ENCODE data around the gene AGAP2.

DNA sequence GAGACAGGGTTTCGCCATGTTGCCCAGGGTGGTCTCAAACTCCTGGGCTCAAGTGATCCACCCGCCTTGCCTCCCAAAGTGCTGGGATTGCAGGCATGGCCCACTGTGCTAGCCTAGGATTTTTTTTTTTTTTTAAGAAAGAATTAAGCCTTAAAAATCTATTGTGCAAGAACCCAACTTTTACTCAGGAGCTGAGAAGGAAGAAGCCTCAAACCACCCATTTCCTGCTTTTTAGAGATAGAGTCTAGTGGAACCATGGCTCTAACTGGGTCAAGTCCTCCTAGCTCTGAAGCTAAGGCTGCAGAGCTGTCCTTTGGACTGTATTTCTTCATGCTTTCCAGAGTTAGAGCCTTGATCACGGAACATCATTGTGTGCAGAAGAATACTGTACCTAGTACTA is 42.7 kb upstream of the AGAP2 start:
- TF ChIP-seq, protein P1, sequence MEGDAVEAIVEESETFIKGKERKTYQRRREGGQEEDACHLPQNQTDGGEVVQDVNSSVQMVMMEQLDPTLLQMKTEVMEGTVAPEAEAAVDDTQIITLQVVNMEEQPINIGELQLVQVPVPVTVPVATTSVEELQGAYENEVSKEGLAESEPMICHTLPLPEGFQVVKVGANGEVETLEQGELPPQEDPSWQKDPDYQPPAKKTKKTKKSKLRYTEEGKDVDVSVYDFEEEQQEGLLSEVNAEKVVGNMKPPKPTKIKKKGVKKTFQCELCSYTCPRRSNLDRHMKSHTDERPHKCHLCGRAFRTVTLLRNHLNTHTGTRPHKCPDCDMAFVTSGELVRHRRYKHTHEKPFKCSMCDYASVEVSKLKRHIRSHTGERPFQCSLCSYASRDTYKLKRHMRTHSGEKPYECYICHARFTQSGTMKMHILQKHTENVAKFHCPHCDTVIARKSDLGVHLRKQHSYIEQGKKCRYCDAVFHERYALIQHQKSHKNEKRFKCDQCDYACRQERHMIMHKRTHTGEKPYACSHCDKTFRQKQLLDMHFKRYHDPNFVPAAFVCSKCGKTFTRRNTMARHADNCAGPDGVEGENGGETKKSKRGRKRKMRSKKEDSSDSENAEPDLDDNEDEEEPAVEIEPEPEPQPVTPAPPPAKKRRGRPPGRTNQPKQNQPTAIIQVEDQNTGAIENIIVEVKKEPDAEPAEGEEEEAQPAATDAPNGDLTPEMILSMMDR (IDR thresholded peaks at IDR 0.05; ENCODE audit: control extremely low read depth in 1 of 3, insufficient read depth in 1 of 3, low read depth in 1 of 3, low read length in 3 of 3): no peak
- TF ChIP-seq CEBPB (IDR thresholded peaks at IDR 0.05; ENCODE audit: low read depth, low read length) (no peak), EZH2 (IDR thresholded peaks at IDR 0.05; ENCODE audit: low read depth, low read length, severe bottlenecking) (no peak), POLR2A (IDR thresholded peaks at IDR 0.05; ENCODE audit: control extremely low read depth in 1 of 2, low read depth in 2 of 2, low read length in 2 of 2) (no peak), TAF1 (IDR thresholded peaks at IDR 0.05; ENCODE audit: low read depth, low read length) (no peak), TBP (IDR thresholded peaks at IDR 0.05; ENCODE audit: low read depth, low read length) (no peak), HDAC2 (IDR thresholded peaks at IDR 0.05; ENCODE audit: borderline replicate concordance in 1 of 2, low read depth in 2 of 2, low read length in 2 of 2) (no peak), POLR2AphosphoS5 (IDR thresholded peaks at IDR 0.05; ENCODE audit: low read depth, low read length) (no peak), RAD21 (IDR thresholded peaks at IDR 0.05 in 1 of 2, conservative IDR thresholded peaks at IDR 0.05 in 1 of 2; ENCODE audit: low read depth in 2 of 2, low read length in 2 of 2) (no peak), EP300 (IDR thresholded peaks at IDR 0.05; ENCODE audit: borderline replicate concordance in 1 of 2, low read depth in 2 of 2, low read length in 2 of 2) (no peak), TEAD4 (IDR thresholded peaks at IDR 0.05; ENCODE audit: low read depth, low read length) (no peak)
- TF ChIP-seq, protein P2, sequence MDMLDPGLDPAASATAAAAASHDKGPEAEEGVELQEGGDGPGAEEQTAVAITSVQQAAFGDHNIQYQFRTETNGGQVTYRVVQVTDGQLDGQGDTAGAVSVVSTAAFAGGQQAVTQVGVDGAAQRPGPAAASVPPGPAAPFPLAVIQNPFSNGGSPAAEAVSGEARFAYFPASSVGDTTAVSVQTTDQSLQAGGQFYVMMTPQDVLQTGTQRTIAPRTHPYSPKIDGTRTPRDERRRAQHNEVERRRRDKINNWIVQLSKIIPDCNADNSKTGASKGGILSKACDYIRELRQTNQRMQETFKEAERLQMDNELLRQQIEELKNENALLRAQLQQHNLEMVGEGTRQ (IDR thresholded peaks at IDR 0.05; ENCODE audit: low read length): no peak
